Transverse colon (tissue), 4 donors: ENCODE measurements around the gene SLC2A4.

Experiments used
- EP300 ChIP-seq: sonication (generic); formaldehyde crosslinking; IDR thresholded peaks from one replicate; pipeline ENCODE4 v1.6.1; 2017; ENCODE audit warnings: antibody characterized with exemption, low read depth
- POLR2A ChIP-seq: fragments of 450-650 bp; IDR thresholded peaks from one replicate; pipeline ENCODE4 v1.6.1; 2016; ENCODE audit warnings: antibody characterized with exemption, mild to moderate bottlenecking, moderate library complexity
- POLR2AphosphoS5 ChIP-seq, 3 donors: sonication (generic); formaldehyde crosslinking; IDR thresholded peaks; one replicate each; pipeline ENCODE4 v1.6.1; 2016; ENCODE audit warnings: antibody characterized with exemption in 3 of 3
- TF ChIP-seq, protein P1 (sequence below), 5 experiments: fragments of 200-600 bp in 3 of 5; fragments of 450-650 bp in 2 of 5; sonication (generic) in 3 of 5; IDR thresholded peaks; 1 replicate in 2 of 5; 2 replicates in 3 of 5; pipeline ENCODE4 v1.5.1; 2016 to 2017; ENCODE audit warnings: antibody characterized with exemption in 5 of 5, inconsistent platforms in 3 of 5, mild to moderate bottlenecking in 2 of 5, moderate library complexity in 1 of 5

- TF ChIP-seq POLR2AphosphoS5 (IDR thresholded peaks at IDR 0.05) = no peak
- TF ChIP-seq, protein P1, sequence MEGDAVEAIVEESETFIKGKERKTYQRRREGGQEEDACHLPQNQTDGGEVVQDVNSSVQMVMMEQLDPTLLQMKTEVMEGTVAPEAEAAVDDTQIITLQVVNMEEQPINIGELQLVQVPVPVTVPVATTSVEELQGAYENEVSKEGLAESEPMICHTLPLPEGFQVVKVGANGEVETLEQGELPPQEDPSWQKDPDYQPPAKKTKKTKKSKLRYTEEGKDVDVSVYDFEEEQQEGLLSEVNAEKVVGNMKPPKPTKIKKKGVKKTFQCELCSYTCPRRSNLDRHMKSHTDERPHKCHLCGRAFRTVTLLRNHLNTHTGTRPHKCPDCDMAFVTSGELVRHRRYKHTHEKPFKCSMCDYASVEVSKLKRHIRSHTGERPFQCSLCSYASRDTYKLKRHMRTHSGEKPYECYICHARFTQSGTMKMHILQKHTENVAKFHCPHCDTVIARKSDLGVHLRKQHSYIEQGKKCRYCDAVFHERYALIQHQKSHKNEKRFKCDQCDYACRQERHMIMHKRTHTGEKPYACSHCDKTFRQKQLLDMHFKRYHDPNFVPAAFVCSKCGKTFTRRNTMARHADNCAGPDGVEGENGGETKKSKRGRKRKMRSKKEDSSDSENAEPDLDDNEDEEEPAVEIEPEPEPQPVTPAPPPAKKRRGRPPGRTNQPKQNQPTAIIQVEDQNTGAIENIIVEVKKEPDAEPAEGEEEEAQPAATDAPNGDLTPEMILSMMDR (IDR thresholded peaks at IDR 0.05) = no peak
- TF ChIP-seq EP300 = no peak
- no peak for TF ChIP-seq POLR2A
Observed at GRCh38 chr17:7304179-7304578, 22.7 kb downstream of the SLC2A4 start.
